Measurements from ENCODE around the gene SBF1. TPM values are rescaled to one million over a fixed set of nuclear protein-coding genes. Genes with fewer than 3 reads are reported as not detected.

Gene SBF1
- total RNA-seq, 1 donor from 2014 or later = 144 TPM

DNA sequence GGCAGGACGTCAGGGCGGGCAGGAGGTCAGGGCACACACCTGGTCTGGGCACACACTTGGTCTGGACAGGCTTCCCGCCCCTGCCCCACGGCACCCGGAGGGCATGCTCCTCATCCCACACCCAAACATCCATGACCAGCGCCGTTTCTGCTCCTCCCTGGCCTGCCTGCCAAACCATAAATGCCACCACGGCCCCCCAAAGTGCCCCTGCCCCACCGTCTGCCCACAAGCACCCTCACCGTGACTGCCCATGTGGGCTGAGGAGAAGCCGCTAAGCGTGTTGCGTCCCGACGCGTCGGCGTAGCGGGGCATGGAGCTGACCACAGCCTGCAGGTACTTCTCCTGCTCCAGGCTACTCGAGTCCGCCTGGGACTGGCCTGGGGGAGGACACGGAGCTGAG, 15.8 kb downstream of the SBF1 start:
- Mint-ChIP-seq H3K4me1 (no peaks in the 10 kb centered on the region), H3K4me3 (no peak overlapping the region), H3K27me3 (no peaks in the 10 kb centered on the region), H3K27ac (no peak overlapping the region), H3K36me3 (ENCODE audit: low read depth) (peaks cover 79% of the 10 kb centered on the region), H3K9me3 (no peaks in the 10 kb centered on the region)
- intact Hi-C loops (cut with micrococcal nuclease) = loop anchor here (5.0 kb wide), 1 partner anchor 38 kb away; no protein-coding TSS in a partner anchor
- CTCF ChIA-PET = no interaction called here
- DNase-seq = no peak
- POLR2A ChIA-PET = no interaction called here
- no peak for ATAC-seq (ENCODE audit: low read depth)
- TF ChIP-seq, protein P1, sequence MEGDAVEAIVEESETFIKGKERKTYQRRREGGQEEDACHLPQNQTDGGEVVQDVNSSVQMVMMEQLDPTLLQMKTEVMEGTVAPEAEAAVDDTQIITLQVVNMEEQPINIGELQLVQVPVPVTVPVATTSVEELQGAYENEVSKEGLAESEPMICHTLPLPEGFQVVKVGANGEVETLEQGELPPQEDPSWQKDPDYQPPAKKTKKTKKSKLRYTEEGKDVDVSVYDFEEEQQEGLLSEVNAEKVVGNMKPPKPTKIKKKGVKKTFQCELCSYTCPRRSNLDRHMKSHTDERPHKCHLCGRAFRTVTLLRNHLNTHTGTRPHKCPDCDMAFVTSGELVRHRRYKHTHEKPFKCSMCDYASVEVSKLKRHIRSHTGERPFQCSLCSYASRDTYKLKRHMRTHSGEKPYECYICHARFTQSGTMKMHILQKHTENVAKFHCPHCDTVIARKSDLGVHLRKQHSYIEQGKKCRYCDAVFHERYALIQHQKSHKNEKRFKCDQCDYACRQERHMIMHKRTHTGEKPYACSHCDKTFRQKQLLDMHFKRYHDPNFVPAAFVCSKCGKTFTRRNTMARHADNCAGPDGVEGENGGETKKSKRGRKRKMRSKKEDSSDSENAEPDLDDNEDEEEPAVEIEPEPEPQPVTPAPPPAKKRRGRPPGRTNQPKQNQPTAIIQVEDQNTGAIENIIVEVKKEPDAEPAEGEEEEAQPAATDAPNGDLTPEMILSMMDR (IDR thresholded peaks at IDR 0.05) = no peak

DNA sequence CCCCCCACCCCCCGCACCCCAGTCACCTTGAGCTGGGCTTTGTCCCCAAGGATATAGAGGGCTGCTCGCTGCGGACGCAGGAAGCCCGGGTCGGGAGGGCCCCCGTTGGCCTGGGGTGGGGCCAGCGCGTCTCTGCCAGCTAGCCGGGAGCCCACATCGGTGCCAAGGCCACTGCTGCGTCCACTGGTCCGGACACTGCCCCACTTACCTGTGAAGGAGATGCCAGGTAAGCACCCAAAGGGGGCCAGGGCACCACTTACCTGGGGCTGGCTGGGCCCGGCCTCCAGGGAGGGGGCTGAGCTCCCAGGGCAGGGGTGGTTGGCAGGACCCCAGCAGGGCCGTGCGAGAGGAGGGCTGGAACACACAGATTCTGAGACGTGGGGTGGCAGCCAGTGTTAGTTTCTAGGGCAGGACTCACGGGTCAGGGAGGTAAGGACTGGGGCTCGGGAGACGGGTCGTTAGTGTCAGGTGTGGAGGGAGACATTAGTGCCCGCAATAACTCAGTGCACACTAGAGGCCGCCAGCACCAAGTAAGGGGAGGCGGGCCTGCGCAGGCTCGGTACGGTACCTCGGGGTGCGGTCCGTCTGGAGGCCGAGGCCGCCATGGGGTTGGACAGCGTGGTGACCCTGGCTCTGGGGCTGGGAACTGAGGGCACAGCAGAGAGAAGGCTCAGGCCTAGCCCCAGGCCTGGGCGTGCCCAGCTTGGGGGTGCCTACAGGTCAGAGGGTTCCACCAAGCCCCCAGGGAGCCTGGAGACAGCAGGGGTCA, 18.2 kb downstream of the SBF1 start:
- POLR2A ChIA-PET = interaction anchor here (0.8 kb wide), 1 partner anchor 51 kb away, joined by 3 read pairs; the partner anchor contains the start of genes LMF2 and NCAPH2
- H3K4me3 Mint-ChIP-seq = no peak overlapping the region
- peaks cover 74% of the 10 kb centered on the region for H3K36me3 Mint-ChIP-seq (ENCODE audit: low read depth)

DNA sequence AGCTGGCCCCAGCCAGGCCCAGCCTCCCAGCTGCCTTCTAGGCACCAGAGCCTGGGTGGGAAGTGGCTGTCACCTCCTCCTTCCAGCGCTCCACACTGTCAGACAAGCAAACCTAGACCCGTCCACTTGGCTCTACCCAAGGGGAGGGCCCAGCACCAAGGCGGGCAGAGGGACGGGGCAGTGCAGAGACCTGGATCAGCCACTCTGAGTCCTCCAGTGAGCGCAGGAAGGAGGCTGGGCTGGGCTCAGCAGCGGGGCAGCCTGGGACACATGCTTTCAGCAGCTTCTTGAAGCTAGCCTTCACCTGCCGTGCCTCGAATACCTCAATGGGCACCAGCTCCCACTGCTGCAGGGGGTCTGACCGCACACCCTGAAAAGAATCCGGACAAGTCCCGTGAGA, 18.8 kb downstream of the SBF1 start:
- DNase-seq (no peak), ATAC-seq (ENCODE audit: low read depth) (no peak)
- Mint-ChIP-seq H3K36me3 (ENCODE audit: low read depth) (peaks cover 77% of the 10 kb centered on the region), H3K9me3 (no peaks in the 10 kb centered on the region), H3K27ac (no peak overlapping the region), H3K27me3 (no peaks in the 10 kb centered on the region), H3K4me3 (no peak overlapping the region), H3K4me1 (no peaks in the 10 kb centered on the region)
- intact Hi-C loops (cut with micrococcal nuclease) = loop anchor here (5.0 kb wide), 1 partner anchor 41 kb away; no protein-coding TSS in a partner anchor
- POLR2A ChIA-PET = interaction anchor here (0.8 kb wide), 1 partner anchor 52 kb away, joined by 3 read pairs; the partner anchor contains the start of genes LMF2 and NCAPH2
- CTCF ChIA-PET = interaction anchor here (1.4 to 2.4 kb wide), 3 partner anchors 42 to 165 kb away, joined by 4 to 9 read pairs (median 4); no protein-coding TSS in a partner anchor
- TF ChIP-seq, protein P1 (IDR thresholded peaks at IDR 0.05) = no peak

More for the DNA sequence above, 18.2 kb downstream of the SBF1 start:
- CTCF ChIA-PET = interaction anchor here (1.4 to 2.4 kb wide), 3 partner anchors 41 to 164 kb away, joined by 4 to 9 read pairs (median 4); no protein-coding TSS in a partner anchor
- TF ChIP-seq, protein P1 (IDR thresholded peaks at IDR 0.05) = no peak
- Mint-ChIP-seq H3K9me3 (no peaks in the 10 kb centered on the region), H3K27me3 (no peaks in the 10 kb centered on the region), H3K4me1 (no peaks in the 10 kb centered on the region), H3K27ac (peak overlapping the region; percentile 64)
- ATAC-seq (ENCODE audit: low read depth) (peak; percentile 45), DNase-seq (no peak)
- intact Hi-C loops (cut with micrococcal nuclease) = loop anchor here (5.0 kb wide), 1 partner anchor 41 kb away; no protein-coding TSS in a partner anchor

DNA sequence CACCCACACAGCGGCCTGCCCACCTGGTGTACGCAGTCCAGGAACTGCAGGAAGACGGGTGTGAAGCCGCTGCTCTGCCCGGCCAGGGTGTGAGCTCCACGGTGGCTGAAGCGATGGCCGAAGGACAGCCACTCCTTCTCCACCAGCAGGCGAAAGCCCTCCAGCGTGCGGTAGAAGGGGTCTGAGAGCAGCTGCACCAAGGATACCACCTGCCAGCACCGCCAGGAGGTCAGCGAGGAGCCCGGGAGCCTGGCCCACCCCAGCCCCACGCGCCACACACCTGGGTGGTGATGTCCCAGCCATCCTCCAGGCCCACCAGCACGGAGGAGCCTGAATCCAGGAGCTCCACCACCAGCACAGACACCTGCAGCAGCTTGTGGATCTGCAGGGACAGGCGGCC, 19.6 kb downstream of the SBF1 start:
- Mint-ChIP-seq H3K36me3 (ENCODE audit: low read depth) (peaks cover 72% of the 10 kb centered on the region), H3K9me3 (no peaks in the 10 kb centered on the region), H3K4me3 (no peak overlapping the region), H3K27me3 (no peaks in the 10 kb centered on the region), H3K4me1 (peaks cover 2% of the 10 kb centered on the region), H3K27ac (no peak overlapping the region)
- POLR2A ChIA-PET = no interaction called here
- TF ChIP-seq, protein P1 (IDR thresholded peaks at IDR 0.05) = no peak
- no peak for ATAC-seq (ENCODE audit: low read depth)
- CTCF ChIA-PET = no interaction called here
- intact Hi-C loops (cut with micrococcal nuclease) = loop anchor here (5.0 kb wide), 1 partner anchor 42 kb away; no protein-coding TSS in a partner anchor
- DNase-seq = no peak

DNA sequence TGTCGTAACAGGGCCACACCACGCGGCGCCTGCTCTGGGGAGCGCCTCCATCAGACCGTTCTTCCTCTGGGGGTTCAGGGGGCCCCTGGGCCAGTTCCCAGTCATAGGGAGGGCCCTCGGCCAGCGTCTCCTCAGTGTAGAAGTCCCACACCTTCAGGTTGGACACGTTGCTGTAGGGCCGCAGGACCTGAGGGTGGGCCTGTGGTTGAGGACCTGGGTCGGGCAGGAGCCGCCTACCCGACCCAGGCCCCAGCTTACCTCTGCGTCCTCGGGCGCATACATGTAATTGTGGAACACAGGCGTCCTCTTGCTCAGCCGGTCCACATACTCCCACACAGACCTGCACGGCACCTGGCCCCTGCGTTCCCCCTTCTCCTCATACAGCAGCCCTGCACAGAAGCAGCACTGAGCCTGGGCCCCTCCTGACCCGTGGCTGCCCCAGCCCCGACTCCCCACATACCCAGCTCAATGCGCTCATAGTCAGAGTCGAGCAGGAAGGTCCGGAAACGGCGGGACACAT, 20.2 kb downstream of the SBF1 start:
- ChIA-PET POLR2A (no interaction called here), CTCF (no interaction called here)
- Mint-ChIP-seq H3K27ac (no peak overlapping the region), H3K4me1 (peaks cover 5% of the 10 kb centered on the region), H3K36me3 (ENCODE audit: low read depth) (peaks cover 71% of the 10 kb centered on the region), H3K27me3 (no peaks in the 10 kb centered on the region), H3K9me3 (no peaks in the 10 kb centered on the region), H3K4me3 (no peak overlapping the region)
- DNase-seq (no peak), ATAC-seq (ENCODE audit: low read depth) (no peak)
- intact Hi-C loops (cut with micrococcal nuclease) = loop anchor here (5.0 kb wide), 1 partner anchor 43 kb away; no protein-coding TSS in a partner anchor
- TF ChIP-seq, protein P1 (IDR thresholded peaks at IDR 0.05) = no peak

Measured in activated B cell treated with CpG ODN at 0.5 μM for 24 hours (primary cell).